ENCODE data around the gene LTBP2. TPM values are rescaled to one million over a fixed set of nuclear protein-coding genes. Genes with fewer than 3 reads are reported as not detected.

LTBP2 gene
- total RNA-seq, 1 donor from 2014 or later: 26.5 TPM

DNA sequence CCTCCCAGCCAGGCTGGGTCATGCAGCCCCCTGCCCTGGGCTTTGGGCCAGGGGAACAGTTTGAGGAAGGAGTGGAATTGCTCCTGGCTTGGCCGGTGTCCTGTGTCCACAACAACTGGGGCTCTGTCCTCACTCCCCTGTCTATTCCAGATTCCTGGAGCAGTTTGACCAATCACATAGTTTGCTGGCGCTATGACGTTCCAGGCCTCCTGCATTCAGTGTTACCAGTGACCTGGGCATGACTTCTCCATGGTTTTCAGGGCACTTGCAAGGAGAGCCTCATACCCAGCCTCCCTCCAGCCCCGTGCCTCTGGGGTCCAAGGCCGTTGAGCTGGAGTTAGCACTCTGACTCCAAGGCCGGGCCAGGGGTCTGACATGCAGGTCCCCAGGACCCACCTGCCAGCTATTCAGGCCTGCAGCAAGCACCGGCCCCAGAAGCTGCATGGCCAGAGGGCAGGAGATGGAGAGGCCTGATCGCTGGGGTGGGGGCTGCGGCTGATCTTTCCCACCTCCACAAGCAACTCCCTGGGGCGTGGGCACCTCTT is 84.2 kb downstream of the LTBP2 start:
- intact Hi-C loops (cut with micrococcal nuclease): no loop called here
- no peak overlapping the region for H3K27ac ChIP-seq (replicated peaks)
- peaks cover 10% of the 10 kb centered on the region for H3K27me3 ChIP-seq (ENCODE audit: low read depth)
- no peaks in the 10 kb centered on the region for H3K36me3 ChIP-seq
- TF ChIP-seq, protein P1, sequence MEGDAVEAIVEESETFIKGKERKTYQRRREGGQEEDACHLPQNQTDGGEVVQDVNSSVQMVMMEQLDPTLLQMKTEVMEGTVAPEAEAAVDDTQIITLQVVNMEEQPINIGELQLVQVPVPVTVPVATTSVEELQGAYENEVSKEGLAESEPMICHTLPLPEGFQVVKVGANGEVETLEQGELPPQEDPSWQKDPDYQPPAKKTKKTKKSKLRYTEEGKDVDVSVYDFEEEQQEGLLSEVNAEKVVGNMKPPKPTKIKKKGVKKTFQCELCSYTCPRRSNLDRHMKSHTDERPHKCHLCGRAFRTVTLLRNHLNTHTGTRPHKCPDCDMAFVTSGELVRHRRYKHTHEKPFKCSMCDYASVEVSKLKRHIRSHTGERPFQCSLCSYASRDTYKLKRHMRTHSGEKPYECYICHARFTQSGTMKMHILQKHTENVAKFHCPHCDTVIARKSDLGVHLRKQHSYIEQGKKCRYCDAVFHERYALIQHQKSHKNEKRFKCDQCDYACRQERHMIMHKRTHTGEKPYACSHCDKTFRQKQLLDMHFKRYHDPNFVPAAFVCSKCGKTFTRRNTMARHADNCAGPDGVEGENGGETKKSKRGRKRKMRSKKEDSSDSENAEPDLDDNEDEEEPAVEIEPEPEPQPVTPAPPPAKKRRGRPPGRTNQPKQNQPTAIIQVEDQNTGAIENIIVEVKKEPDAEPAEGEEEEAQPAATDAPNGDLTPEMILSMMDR (IDR thresholded peaks at IDR 0.05; ENCODE audit: borderline replicate concordance): no peak
- H3K9me3 ChIP-seq (replicated peaks): no peaks in the 10 kb centered on the region
- no peak for DNase-seq
- H3K4me3 ChIP-seq: no peak overlapping the region
- H3K4me1 ChIP-seq: no peaks in the 10 kb centered on the region

DNA sequence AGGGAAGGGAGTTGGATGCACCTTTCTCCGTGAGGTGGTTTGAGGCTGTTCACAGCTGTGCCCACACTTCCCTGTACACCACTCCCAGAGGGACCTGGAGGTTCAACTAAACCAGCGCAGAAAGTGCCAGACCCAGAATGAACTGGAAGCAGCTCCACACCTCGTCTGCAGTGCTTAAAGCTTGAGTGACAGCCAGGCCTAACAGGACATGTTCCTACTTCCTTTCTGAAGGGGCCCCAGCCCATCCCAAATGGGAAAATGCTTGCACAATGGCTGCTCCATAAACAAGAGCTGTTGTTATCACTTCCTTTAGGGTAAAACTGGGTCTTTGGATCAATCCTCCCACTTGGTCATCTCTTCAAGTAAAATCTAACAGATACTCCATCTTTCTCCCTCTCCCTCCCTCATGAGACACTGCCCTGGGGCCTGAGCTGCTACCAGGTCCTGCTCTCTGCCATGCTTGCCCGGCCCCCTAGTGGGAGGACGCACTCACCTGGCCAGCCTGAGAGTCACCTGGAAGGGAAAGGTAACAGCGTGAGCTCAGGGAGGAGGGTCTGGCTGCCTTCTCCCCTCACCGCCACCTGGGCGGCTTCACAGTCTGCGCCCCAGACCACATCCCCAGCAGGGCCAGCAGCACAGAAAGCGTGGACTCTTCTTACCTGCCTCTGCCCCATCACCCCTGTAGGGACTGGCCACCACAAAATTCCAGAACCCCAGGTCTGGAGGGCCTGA is 85.0 kb downstream of the LTBP2 start:
- no peaks in the 10 kb centered on the region for H3K36me3 ChIP-seq

DNA sequence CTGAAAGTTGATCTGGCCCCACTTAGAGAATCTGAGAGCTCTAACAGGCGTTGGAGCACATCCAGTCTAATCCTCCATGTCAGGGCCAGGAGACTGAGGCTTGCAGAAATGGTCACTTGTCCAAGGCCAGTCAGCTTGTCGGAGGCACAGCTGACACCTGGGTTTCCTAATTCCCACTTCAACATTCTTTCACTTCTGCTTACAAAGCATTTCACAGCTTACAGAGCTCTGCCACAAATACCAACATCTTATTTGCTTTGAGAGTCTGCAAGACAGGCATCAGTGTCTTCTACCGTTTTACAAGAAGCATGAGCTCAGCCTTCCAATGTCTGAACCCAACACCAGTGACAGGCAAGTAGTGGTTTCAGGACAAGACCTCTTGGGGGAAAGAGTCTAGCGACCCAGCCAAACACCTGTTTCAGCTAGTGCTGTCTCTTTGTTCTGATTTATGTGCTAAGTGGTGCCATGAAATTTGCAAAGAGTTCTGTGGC is 86.6 kb downstream of the LTBP2 start:
- DNase-seq: no peak
- intact Hi-C loops (cut with micrococcal nuclease): no loop called here

More for the DNA sequence above, 85.0 kb downstream of the LTBP2 start:
- no peak for DNase-seq
- TF ChIP-seq, protein P1 (IDR thresholded peaks at IDR 0.05; ENCODE audit: borderline replicate concordance): no peak
- no peaks in the 10 kb centered on the region for H3K9me3 ChIP-seq (replicated peaks)
- peaks cover 11% of the 10 kb centered on the region for H3K27me3 ChIP-seq (ENCODE audit: low read depth)
- H3K27ac ChIP-seq (replicated peaks): no peak overlapping the region
- no peaks in the 10 kb centered on the region for H3K4me1 ChIP-seq
- intact Hi-C loops (cut with micrococcal nuclease): no loop called here
- H3K4me3 ChIP-seq: no peak overlapping the region

DNA sequence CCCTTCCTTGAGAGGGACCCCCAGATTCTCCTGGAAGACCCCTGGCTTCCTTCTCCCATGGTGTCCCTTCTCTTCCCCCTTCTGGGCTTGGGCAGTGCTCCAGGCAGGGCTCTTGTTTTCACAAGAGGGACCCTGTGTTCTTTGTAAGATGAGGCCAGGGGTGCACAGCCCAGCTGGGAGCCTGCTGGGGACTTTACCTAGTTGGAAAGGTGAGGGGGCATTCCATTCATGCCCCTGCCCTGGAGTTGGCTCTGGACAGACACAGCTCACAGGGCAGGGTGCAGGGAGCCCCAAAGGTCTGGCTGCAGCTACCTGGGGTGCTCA is 87.3 kb downstream of the LTBP2 start:
- no peaks in the 10 kb centered on the region for H3K36me3 ChIP-seq
- no peaks in the 10 kb centered on the region for H3K4me1 ChIP-seq
- H3K4me3 ChIP-seq: no peak overlapping the region
- DNase-seq: no peak
- H3K27ac ChIP-seq (replicated peaks): no peak overlapping the region
- peaks cover 11% of the 10 kb centered on the region for H3K27me3 ChIP-seq (ENCODE audit: low read depth)
- H3K9me3 ChIP-seq (replicated peaks): no peaks in the 10 kb centered on the region
- intact Hi-C loops (cut with micrococcal nuclease): no loop called here
- TF ChIP-seq, protein P1 (IDR thresholded peaks at IDR 0.05; ENCODE audit: borderline replicate concordance): no peak

More for the DNA sequence above, 86.6 kb downstream of the LTBP2 start:
- no peaks in the 10 kb centered on the region for H3K4me1 ChIP-seq
- H3K27ac ChIP-seq (replicated peaks): no peak overlapping the region
- no peak overlapping the region for H3K4me3 ChIP-seq
- no peaks in the 10 kb centered on the region for H3K36me3 ChIP-seq
- H3K9me3 ChIP-seq (replicated peaks): no peaks in the 10 kb centered on the region
- H3K27me3 ChIP-seq (ENCODE audit: low read depth): peaks cover 11% of the 10 kb centered on the region
- TF ChIP-seq, protein P1 (IDR thresholded peaks at IDR 0.05; ENCODE audit: borderline replicate concordance): no peak

DNA sequence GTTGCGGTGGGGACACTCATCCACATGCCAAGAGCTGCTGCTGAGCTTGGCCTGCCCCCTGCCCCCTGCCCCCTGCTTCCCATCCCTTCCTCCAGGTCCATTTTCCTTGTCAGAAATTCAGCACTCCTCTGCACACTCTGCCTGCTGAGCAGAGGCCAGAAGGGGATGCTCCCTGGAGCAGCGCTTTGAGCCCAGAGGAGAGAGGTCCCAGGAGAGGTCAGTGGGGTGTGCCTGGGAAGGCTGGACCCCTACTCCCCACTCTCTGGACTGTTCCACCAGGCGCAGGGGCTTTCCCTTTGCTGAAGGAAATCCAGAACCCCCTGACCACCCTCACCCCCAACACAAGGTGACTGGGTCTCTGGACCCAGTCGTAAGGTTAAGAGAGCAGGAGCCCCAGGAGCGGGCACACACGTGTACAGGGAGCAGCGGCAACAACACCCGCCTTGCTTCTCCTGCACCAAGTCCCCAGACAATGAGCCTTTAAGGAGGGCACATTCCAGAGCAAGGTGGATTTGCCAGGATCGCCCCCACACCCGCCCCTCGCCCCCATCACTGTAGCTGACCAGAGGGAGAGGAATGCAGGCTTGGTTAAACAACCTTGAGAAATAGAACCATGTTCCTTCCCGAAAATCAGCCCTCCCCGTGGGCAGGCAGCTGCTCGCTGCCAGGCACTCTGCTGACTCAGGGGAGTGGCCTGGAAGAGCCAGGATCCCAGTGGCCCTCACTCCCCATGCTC is 87.8 kb downstream of the LTBP2 start:
- TF ChIP-seq, protein P1 (IDR thresholded peaks at IDR 0.05; ENCODE audit: borderline replicate concordance): no peak
- DNase-seq: no peak
- Histone ChIP-seq H3K36me3 (no peaks in the 10 kb centered on the region), H3K27me3 (ENCODE audit: low read depth) (peaks cover 11% of the 10 kb centered on the region), H3K4me3 (no peak overlapping the region), H3K4me1 (no peaks in the 10 kb centered on the region), H3K27ac (replicated peaks) (no peak overlapping the region), H3K9me3 (replicated peaks) (no peaks in the 10 kb centered on the region)
- intact Hi-C loops (cut with micrococcal nuclease): no loop called here

Data from left ventricle myocardium inferior (tissue), 1 donor.